ENCODE measurements around the gene RALGPS1. TPM values are rescaled to one million over a fixed set of nuclear protein-coding genes. Genes with fewer than 3 reads are reported as not detected.

The RALGPS1 gene
- total RNA-seq, 1 experiment from 2014 or later, result 18.6 TPM

GRCh38 chr9:127147251-127147650, 232.7 kb downstream of the RALGPS1 start:
- Histone ChIP-seq H3K18ac (ENCODE audit: insufficient read length, low read depth, low read length) (no peak overlapping the region), H2BK20ac (ENCODE audit: low read depth, low read length, poor library complexity, severe bottlenecking) (no peak overlapping the region), H3K79me2 (ENCODE audit: insufficient read depth, low read length) (no peaks in the 10 kb centered on the region), H3K79me1 (ENCODE audit: insufficient read depth, low read depth, low read length, poor library complexity, severe bottlenecking) (no peaks in the 10 kb centered on the region), H3K14ac (ENCODE audit: insufficient read depth, low read length) (no peak overlapping the region), H3K27me3 (ENCODE audit: insufficient read depth, low read length) (no peaks in the 10 kb centered on the region), H3T11ph (ENCODE audit: low read length) (no peak overlapping the region), H2AFZ (ENCODE audit: low read length) (no peak overlapping the region), H4K20me1 (ENCODE audit: control insufficient read depth, insufficient read depth, insufficient read length) (no peaks in the 10 kb centered on the region), H3K27ac (ENCODE audit: insufficient read length, low read depth, low read length) (no peak overlapping the region), H2BK12ac (ENCODE audit: insufficient read length, low read depth, low read length) (no peak overlapping the region), H3K4me1 (ENCODE audit: insufficient read depth, low read length) (no peaks in the 10 kb centered on the region; the same call in 1 of the 2 replicates), H4K5ac (ENCODE audit: insufficient read length, low read depth, low read length) (no peak overlapping the region), H3K4me2 (ENCODE audit: insufficient read depth, insufficient read length, low read length) (no peak overlapping the region), H2AK5ac (ENCODE audit: insufficient read length, low read length) (no peak overlapping the region), H3K4ac (ENCODE audit: low read depth, low read length) (no peak overlapping the region), H4K91ac (ENCODE audit: insufficient read length, low read depth, low read length) (no peak overlapping the region), H3K56ac (ENCODE audit: insufficient read length, low read depth, low read length) (no peak overlapping the region), H3K9ac (ENCODE audit: extremely low read depth, insufficient read length, low read length) (no peak overlapping the region), H3K9me3 (ENCODE audit: control insufficient read depth, low read depth, low read length) (no peaks in the 10 kb centered on the region), H2BK5ac (ENCODE audit: insufficient read length, low read length) (no peak overlapping the region), H4K8ac (replicated peaks; ENCODE audit: insufficient read length, low read depth, low read length) (no peak overlapping the region), H2BK15ac (ENCODE audit: low read depth, low read length) (no peak overlapping the region), H3K23ac (ENCODE audit: insufficient read length, low read depth, low read length) (no peak overlapping the region), H2BK120ac (ENCODE audit: low read depth, low read length, poor library complexity, severe bottlenecking) (no peak overlapping the region), H3K23me2 (ENCODE audit: insufficient read length, low read depth, low read length, poor library complexity, severe bottlenecking) (no peaks in the 10 kb centered on the region)
- Mint-ChIP-seq H3K9me3 (no peaks in the 10 kb centered on the region), H3K36me3 (ENCODE audit: insufficient read depth in 1 of 3, low read depth in 3 of 3) (no peaks in the 10 kb centered on the region; a peak in 1 of 7 replicates), H3K27ac (no peak overlapping the region), H3K4me3 (no peak overlapping the region), H3K27me3 (ENCODE audit: low read depth) (no peaks in the 10 kb centered on the region; the same call in 1 of the 2 replicates), H3K4me1 (peaks cover 12 to 17% of the 10 kb centered on the region in 2 experiments)
- no peak for TF ChIP-seq CTCF (conservative IDR thresholded peaks at IDR 0.05)
- WGBS (ENCODE audit: extremely low coverage, insufficient read length, low lambda C conversion rate), result no CpG with 5 or more reads among the region's 2 CpGs
- DNase-seq, result no peak

All from H9 (cell line).